ENCODE measurements around the gene TSPAN5.

GRCh38 chr4:98444371-98444770 is 214.0 kb downstream of the TSPAN5 start:
- TF ChIP-seq ZFX (IDR thresholded peaks at IDR 0.05) (no peak), CTCF (conservative IDR thresholded peaks at IDR 0.05) (no peak)
